ENCODE results near the gene VSIG10L2.

GRCh38 chr11:125942771-125943428 is 2.9 kb upstream of the VSIG10L2 start:
- TF ChIP-seq POLR2A (IDR thresholded peaks at IDR 0.05) (no peak), CTCF (IDR thresholded peaks at IDR 0.05) (no peak), EP300 (IDR thresholded peaks at IDR 0.05) (no peak), POLR2AphosphoS5 (IDR thresholded peaks at IDR 0.05) (no peak)

All from upper lobe of left lung (tissue), 4 donors.